ENCODE data around the gene PAM16. TPM values are rescaled to one million over a fixed set of nuclear protein-coding genes. Genes with fewer than 3 reads are reported as not detected.

PAM16 gene
- total RNA-seq, 1 donor from 2014 or later = 57.8 TPM

DNA sequence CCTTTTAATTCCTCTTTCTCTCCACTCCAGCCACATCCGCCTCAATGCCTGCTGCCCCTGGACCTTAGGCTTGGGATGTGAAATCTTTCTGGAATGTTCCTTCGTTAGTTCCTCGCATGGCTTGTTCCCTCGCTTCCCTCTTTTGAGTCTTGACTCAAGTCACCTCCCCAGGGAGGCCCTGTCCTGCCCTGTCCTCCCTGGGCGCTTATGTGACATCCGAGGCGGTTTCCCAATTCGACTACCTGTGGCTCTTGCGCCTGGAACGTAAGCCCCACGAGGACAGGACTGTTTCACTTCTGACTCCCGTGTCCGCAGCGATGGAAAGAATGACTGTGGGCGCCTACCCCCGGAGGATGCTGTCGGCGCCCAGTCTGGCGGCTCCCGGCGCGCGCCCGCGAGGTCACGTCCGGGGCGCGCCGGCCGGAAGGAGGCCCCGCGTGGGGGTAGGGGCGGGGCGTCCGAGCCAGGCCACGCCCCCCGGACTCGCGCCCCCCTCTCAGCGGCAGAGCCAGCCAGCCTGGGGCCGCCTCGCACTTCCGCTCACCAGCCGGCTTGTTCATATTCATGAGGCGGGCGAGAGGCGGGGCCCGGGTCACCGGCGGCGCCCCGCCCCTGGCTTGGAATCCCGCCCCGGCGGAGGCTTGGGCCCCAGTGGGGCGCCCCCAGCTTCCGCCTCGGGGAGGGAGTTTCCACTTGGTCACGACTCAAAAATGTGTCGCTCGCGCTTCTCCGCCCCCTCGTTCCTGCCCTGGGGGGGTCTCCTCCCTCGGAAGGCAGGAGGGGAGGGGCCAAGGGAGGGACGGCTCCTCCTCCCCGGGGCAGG, 43.7 kb downstream of the PAM16 start:
- DNase-seq (ENCODE audit: extremely low read depth, low read depth, low spot score) = no peak

DNA sequence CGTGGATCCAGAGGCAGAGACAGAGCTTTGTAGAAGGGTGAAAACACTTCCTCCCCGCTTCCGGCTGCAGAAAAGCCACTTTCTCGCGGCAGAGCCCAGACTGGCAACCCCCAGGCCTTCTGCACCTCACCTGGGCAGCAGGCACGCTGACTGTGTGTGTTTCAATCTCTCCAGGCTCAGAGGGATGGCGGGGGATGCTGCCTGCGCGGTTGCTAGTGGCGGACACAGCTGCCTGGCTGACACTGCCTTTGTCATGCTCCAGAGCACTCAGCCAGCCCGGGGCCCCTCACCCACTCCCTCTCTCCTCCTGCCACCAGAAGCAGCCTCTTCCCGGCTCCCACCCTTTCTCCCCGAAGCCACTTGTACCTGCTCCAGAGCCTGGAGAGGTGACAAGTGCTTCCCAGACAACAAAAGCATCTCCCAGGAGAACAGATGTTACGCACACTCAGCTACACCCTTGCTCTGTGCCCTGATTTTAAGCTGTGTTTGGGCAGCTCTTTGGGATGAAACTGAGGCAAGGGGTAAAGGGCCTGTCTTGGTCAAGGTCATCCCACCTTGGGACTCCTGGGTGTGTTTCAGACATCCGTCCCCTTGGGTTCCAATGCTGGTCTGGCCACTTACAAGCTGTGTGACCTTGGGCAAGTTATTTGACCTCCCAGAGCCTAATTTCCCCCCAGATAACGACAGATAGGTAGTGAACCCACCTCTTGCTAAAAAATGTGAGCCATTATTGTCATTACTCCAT, 44.5 kb downstream of the PAM16 start:
- no peak for DNase-seq (ENCODE audit: extremely low read depth, low read depth, low spot score)

GRCh38 chr16:4303973-4304372, 47.1 kb downstream of the PAM16 start:
- DNase-seq (ENCODE audit: extremely low read depth, low read depth, low spot score) = no peak

DNA sequence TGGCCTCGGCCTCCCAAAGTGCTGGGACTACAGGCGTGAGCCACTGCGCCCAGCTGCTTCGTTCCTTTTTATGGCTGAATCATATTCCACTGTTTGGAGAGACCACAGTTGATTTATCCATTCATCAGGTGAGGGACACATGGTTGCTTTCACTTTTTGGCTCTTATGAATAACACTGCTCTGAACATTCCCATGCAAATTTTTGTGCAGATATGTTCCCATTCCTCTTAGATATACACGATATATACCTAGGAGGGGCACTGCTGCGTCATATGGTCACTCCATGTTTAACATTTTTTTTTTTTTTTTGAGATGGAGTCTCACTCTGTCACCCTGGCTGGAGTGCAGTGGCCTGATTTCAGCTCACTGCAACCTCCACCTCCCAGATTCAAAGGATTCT, 49.2 kb downstream of the PAM16 start:
- no peak for DNase-seq (ENCODE audit: extremely low read depth, low read depth, low spot score)

DNA sequence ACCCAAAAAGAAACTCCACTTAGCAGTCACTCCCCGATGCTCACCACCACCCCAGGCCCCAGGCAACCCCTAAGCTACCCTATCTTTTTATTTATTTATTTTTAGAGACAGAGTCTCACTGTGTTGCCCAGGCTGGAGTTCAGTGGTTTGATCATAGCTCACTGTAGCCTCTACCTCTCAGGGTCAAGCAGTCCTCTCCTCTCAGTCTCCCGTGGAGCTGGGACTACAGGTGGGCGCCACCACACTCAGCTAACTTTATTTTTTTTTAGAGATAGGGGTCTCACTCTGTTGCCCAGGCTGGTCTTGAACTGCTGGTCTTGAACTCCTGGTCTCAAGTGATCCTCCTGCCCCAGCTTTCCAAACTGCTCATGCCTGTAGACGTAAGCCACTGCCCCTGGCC, 49.9 kb downstream of the PAM16 start:
- DNase-seq (ENCODE audit: extremely low read depth, low read depth, low spot score) = no peak

DNA sequence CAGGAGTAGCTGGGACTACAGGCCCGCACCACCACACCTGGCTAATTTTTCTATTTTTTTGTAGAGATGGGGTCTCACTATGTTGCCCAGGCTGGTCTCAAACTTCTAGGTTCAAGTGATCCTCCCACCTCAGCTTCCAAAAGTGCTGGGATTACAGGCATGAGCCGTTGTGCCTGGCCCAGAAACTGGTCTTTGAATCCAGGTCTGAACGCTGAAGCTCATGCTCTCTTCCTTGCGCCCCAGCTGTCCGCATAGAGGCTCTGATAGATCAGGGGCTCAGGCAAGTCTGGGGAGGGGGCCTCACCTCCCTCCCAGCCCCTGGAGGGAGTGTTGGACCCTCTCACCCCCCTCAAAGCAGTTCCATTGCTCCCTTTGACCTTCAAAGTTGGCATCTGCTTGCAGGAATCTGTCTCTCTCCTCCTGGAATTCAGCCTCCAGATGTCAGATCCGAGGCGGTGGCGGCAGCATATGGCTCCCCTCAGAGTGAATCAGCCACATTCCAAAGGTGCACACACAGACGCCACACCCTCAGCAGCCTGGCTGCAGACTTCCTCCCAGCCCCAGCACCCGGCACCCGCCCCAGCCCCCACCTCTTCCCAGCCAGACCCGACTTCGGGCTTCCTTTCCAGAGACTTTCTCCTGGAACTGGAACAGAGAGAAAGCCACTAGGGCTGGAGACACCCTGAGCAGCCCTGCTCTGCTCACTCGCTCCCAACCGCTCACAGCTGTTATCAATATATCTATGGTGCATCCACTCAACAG, 52.2 kb downstream of the PAM16 start:
- no peak for DNase-seq (ENCODE audit: extremely low read depth, low read depth, low spot score)

DNA sequence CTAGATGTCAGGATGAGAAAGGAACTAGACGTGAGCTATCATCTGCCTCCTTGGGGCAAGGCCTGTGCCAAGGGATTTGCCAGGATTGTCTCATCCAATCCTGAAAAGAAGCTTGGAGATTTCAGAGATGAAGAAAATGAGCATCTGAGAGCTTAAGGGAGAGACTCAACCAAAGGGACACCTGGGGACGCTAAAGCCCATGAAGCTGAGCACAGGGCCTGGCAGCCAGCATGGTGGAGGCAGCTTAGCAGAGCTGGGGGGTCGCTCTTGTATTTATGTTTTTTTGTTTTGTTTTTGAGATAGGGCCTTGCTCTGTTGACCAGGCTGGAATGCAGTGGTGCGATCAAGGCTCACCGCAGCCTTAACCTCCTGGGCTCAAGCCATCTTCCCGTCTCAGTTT, 53.6 kb downstream of the PAM16 start:
- DNase-seq (ENCODE audit: extremely low read depth, low read depth, low spot score) = no peak

- no peak for DNase-seq (ENCODE audit: extremely low read depth, low read depth, low spot score)
Observed at GRCh38 chr16:4295581-4295980, 55.5 kb downstream of the PAM16 start.

- no peak for DNase-seq (ENCODE audit: extremely low read depth, low read depth, low spot score)
Observed at GRCh38 chr16:4293822-4294457, 57.2 kb downstream of the PAM16 start.

- DNase-seq (ENCODE audit: extremely low read depth, low read depth, low spot score) = no peak
Observed at GRCh38 chr16:4293181-4293716, 57.9 kb downstream of the PAM16 start.

- DNase-seq (ENCODE audit: extremely low read depth, low read depth, low spot score) = no peak
Observed at GRCh38 chr16:4291699-4292098, 59.4 kb downstream of the PAM16 start.

Other genes starting within 250 kb of the PAM16 start
- gene ADCY9, start 234.9 kb downstream of the PAM16 start, total RNA-seq = 13.6 and 18.3 TPM in 2 replicates
- gene SRL, start 109.2 kb downstream of the PAM16 start, total RNA-seq = 0.06 and 0.10 TPM in 2 replicates
- gene TFAP4, start 78.3 kb downstream of the PAM16 start, total RNA-seq = 4.2 and 4.8 TPM in 2 replicates
- gene GLIS2, start 35.3 kb downstream of the PAM16 start, total RNA-seq = 3.1 and 5.9 TPM in 2 replicates
- gene VASN, start 20.5 kb upstream of the PAM16 start, total RNA-seq = 5.7 and 6.8 TPM in 2 replicates
- gene CORO7, start 65.3 kb upstream of the PAM16 start, total RNA-seq = 79.0 and 96.6 TPM in 2 replicates
- 35.2 and 39.8 TPM in 2 replicates for gene DNAJA3, start 74.5 kb upstream of the PAM16 start, total RNA-seq
- gene NMRAL1, start 123.3 kb upstream of the PAM16 start, total RNA-seq = 48.4 and 51.2 TPM in 2 replicates
- 128 and 147 TPM in 2 replicates for gene HMOX2, start 125.1 kb upstream of the PAM16 start, total RNA-seq
- gene CDIP1, start 187.5 kb upstream of the PAM16 start, total RNA-seq = 24.6 and 27.4 TPM in 2 replicates
- gene C16orf96, start 205.0 kb upstream of the PAM16 start, total RNA-seq = not detected in 2 replicates